ENCODE data around the gene GLT1D1.

GRCh38 chr12:128905003-128905544 is 51.8 kb downstream of the GLT1D1 start:
- no peak for TF ChIP-seq CTCF (IDR thresholded peaks at IDR 0.05)
- no peak for TF ChIP-seq POLR2A (IDR thresholded peaks at IDR 0.05)

Data from breast epithelium (tissue), 3 donors.